Measurements from ENCODE around the gene GLT6D1. TPM values are rescaled to one million over a fixed set of nuclear protein-coding genes. Genes with fewer than 3 reads are reported as not detected.

The GLT6D1 gene
- total RNA-seq, 2 donors from 2014 or later = not detected

DNA sequence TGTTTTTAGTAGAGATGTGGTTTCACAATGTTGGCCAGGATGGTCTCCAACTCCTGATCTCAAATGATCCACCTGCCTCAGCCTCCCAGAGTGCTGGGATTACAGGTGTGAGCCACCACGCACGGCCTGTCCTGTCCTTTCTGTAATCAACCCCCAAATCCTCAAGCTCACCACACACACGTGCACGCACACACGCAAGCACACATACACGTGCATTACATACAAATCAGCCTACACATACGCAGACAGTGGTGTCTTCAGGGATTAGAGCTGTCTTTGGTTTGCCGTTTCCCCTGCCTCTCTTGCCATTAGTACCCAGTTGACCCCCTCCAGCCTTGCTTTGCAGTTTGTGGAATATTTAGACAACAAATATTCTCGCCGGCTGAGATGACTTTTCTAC, 6.5 kb downstream of the GLT6D1 start:
- Histone ChIP-seq H3K4me1 (replicated peaks) (no peaks in the 10 kb centered on the region), H3K9me3 (peaks cover 5% of the 10 kb centered on the region), H3K36me3 (no peaks in the 10 kb centered on the region), H3K27me3 (replicated peaks; ENCODE audit: insufficient read depth) (no peaks in the 10 kb centered on the region), H3K27ac (no peak overlapping the region), H3K4me3 (no peak overlapping the region)
- DNase-seq (ENCODE audit: low spot score) = no peak
- intact Hi-C loops (cut with DNase I) = no loop called here
- TF ChIP-seq POLR2AphosphoS5 (IDR thresholded peaks at IDR 0.05) = no peak
- TF ChIP-seq, protein P1, sequence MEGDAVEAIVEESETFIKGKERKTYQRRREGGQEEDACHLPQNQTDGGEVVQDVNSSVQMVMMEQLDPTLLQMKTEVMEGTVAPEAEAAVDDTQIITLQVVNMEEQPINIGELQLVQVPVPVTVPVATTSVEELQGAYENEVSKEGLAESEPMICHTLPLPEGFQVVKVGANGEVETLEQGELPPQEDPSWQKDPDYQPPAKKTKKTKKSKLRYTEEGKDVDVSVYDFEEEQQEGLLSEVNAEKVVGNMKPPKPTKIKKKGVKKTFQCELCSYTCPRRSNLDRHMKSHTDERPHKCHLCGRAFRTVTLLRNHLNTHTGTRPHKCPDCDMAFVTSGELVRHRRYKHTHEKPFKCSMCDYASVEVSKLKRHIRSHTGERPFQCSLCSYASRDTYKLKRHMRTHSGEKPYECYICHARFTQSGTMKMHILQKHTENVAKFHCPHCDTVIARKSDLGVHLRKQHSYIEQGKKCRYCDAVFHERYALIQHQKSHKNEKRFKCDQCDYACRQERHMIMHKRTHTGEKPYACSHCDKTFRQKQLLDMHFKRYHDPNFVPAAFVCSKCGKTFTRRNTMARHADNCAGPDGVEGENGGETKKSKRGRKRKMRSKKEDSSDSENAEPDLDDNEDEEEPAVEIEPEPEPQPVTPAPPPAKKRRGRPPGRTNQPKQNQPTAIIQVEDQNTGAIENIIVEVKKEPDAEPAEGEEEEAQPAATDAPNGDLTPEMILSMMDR (IDR thresholded peaks at IDR 0.05) = no peak
- TF ChIP-seq POLR2A (IDR thresholded peaks at IDR 0.05) = no peak
- 91% methylated on average over 10 of the region's 10 CpGs for WGBS

DNA sequence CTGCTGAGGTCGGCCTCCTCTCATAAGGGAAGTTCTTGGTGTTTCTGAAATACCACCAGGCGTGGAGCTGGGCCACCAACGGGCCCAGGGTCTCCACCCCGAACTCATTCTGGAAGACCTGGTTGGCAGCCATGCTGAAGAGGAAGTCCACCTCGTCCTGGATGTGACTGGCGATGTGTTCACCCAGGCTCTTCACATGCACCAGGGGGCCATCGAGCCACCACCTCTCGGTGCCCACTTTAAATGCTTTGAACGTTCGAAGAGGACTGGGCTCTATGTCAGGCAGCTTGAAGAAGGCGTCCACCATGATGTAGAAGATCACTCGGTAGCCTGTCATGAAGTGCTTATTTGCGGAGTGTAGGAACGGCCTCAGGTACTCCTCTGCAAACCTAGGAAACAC, 15.1 kb downstream of the GLT6D1 start:
- H3K27ac ChIP-seq = no peak overlapping the region
- peaks cover 5% of the 10 kb centered on the region for H3K9me3 ChIP-seq
- 94% methylated on average over 14 of the region's 14 CpGs for WGBS
- no peaks in the 10 kb centered on the region for H3K36me3 ChIP-seq
- H3K27me3 ChIP-seq (replicated peaks; ENCODE audit: insufficient read depth) = no peaks in the 10 kb centered on the region
- intact Hi-C loops (cut with DNase I) = no loop called here
- DNase-seq (ENCODE audit: low spot score) = no peak
- no peak for TF ChIP-seq POLR2AphosphoS5 (IDR thresholded peaks at IDR 0.05)
- no peaks in the 10 kb centered on the region for H3K4me1 ChIP-seq (replicated peaks)
- no peak overlapping the region for H3K4me3 ChIP-seq

DNA sequence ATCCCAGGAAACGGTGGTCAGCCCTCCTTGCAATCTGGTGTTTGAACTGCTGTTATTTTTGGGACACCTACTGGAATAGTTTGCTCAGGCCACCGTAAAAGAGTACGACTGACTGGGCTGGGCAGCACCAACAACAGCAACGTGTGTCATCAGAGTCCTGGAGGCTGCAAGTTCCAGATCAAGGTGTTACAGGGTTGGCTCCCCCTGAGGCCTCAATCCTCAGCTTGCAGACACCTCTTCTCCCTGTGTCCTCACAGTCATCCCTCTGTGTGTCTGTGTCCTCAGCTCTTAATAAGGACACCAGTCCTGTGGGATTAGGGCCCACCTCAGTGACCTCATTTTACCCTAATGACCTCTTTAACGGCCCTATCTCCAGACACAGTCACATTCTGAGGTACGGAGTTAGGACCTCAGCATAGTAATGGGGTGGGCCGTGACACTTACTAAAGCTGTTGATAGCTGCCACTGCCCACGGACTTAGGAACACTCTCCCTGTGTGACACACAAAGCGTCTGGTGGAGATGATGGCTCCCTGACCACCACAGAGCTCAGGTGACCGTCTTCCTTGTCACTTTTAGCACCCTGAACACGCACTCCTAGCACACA, 16.8 kb downstream of the GLT6D1 start:
- Histone ChIP-seq H3K27ac (no peak overlapping the region), H3K4me3 (no peak overlapping the region), H3K9me3 (no peaks in the 10 kb centered on the region), H3K4me1 (replicated peaks) (no peaks in the 10 kb centered on the region), H3K36me3 (no peaks in the 10 kb centered on the region), H3K27me3 (replicated peaks; ENCODE audit: insufficient read depth) (no peaks in the 10 kb centered on the region)
- intact Hi-C loops (cut with DNase I) = no loop called here
- no peak for DNase-seq (ENCODE audit: low spot score)
- WGBS = 37% methylated on average over 11 of the region's 11 CpGs
- TF ChIP-seq, protein P1 (IDR thresholded peaks at IDR 0.05) = no peak
- TF ChIP-seq POLR2A (IDR thresholded peaks at IDR 0.05) (no peak), POLR2AphosphoS5 (IDR thresholded peaks at IDR 0.05) (no peak)

DNA sequence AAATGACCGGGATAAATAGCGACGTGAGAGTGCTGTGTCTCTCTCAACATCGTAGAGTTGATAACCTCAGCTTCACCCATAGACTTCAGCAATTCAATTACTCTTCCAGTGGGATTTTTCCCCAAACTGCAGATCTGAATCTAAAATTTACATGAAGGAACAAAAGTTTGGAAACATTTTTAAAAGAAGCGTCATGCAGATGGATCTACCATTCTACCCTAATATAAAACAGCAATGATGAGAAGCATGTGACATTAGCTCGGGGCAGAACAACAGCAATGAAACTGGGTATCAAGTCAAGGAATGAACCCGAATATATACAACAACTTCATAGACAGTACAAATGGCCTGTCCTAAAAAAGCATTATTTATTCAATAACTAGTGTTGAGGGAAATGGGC, 18.8 kb downstream of the GLT6D1 start:
- Histone ChIP-seq H3K27ac (no peak overlapping the region), H3K9me3 (no peaks in the 10 kb centered on the region), H3K36me3 (no peaks in the 10 kb centered on the region), H3K4me3 (no peak overlapping the region), H3K4me1 (replicated peaks) (no peaks in the 10 kb centered on the region), H3K27me3 (replicated peaks; ENCODE audit: insufficient read depth) (peaks cover 3% of the 10 kb centered on the region)
- intact Hi-C loops (cut with DNase I) = no loop called here
- DNase-seq (ENCODE audit: low spot score) = no peak
- 32% methylated on average over 7 of the region's 7 CpGs for WGBS
- TF ChIP-seq POLR2A (IDR thresholded peaks at IDR 0.05) (no peak), POLR2AphosphoS5 (IDR thresholded peaks at IDR 0.05) (no peak)
- TF ChIP-seq, protein P1 (IDR thresholded peaks at IDR 0.05) = no peak

DNA sequence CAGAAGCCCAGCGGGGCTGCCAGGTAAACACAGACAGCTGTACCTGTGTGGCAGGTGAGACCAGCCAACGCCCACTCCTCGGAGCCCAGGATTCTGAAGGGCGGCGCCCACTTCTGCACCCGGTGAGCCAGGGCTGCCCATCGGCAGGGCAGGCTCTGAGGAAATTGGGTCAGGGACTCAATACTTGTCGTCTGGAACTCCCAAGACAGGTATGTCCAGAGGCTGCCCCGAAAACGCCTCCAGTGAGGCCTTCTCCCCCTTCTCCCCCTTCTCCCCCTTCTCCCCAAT, 19.8 kb downstream of the GLT6D1 start:
- intact Hi-C loops (cut with DNase I) = no loop called here
- H3K27ac ChIP-seq = no peak overlapping the region
- H3K9me3 ChIP-seq = no peaks in the 10 kb centered on the region
- 32% methylated on average over 10 of the region's 10 CpGs for WGBS
- peaks cover 5% of the 10 kb centered on the region for H3K27me3 ChIP-seq (replicated peaks; ENCODE audit: insufficient read depth)
- no peak overlapping the region for H3K4me3 ChIP-seq
- TF ChIP-seq, protein P1 (IDR thresholded peaks at IDR 0.05) = no peak
- TF ChIP-seq POLR2AphosphoS5 (IDR thresholded peaks at IDR 0.05) = no peak
- TF ChIP-seq POLR2A (IDR thresholded peaks at IDR 0.05) = no peak
- no peaks in the 10 kb centered on the region for H3K4me1 ChIP-seq (replicated peaks)
- H3K36me3 ChIP-seq = no peaks in the 10 kb centered on the region
- no peak for DNase-seq (ENCODE audit: low spot score)
